Tracheal epithelial cell (primary cell): ENCODE data around the gene SLC25A1. TPM values are rescaled to one million over a fixed set of nuclear protein-coding genes. Genes with fewer than 3 reads are reported as not detected.

ENCODE experiments used
- total RNA-seq: library from RNA; depleted of rRNA; stranded (reverse); fragments of >200 nt; gene quantifications from 2 replicates; pipeline ENCODE4 v1.2.1, GENCODE V29; 2014

The SLC25A1 gene
- 152 TPM in 2 replicates for total RNA-seq

GRCh38 chr22:19178657-19179496 is at the start of gene SLC25A1:
SLC25A1 (minus strand) TSS chr22:19178736; CDS start chr22:19178673, 63 bp downstream.

GRCh38 chr22:19149991-19150390 is 28.5 kb downstream of the SLC25A1 start, which contains the start of gene GSC2:
GSC2 (minus strand) TSS chr22:19150292; CDS start chr22:19150283, 9 bp downstream.

GRCh38 chr22:19130959-19131684 is 47.4 kb downstream of the SLC25A1 start, which contains the start of gene TSSK2:
TSSK2 (plus strand) TSS chr22:19131308; CDS start chr22:19131400, 92 bp downstream.

Other genes with a start within 250 kb of the SLC25A1 start
- 11.6 and 14.7 TPM in 2 replicates for gene PRODH, start 242.4 kb downstream of the SLC25A1 start, total RNA-seq
- 56.1 and 72.9 TPM in 2 replicates for gene DGCR2, start 56.3 kb downstream of the SLC25A1 start, total RNA-seq
- not detected in 2 replicates for gene TSSK2, start 47.4 kb downstream of the SLC25A1 start, total RNA-seq
- 6.6 and 11.8 TPM in 2 replicates for gene ESS2, start 34.1 kb downstream of the SLC25A1 start, total RNA-seq
- not detected in 2 replicates for gene GSC2, start 28.4 kb downstream of the SLC25A1 start, total RNA-seq
- gene CLTCL1, start 113.0 kb upstream of the SLC25A1 start, total RNA-seq, result 9.6 and 23.6 TPM in 2 replicates